Cerebellar nuclear complex (tissue), 1 donor: Measurements from ENCODE around the gene CCNB1.
A peak's percentile ranks its signal among the peaks of the same experiment; 100 is the strongest.
"Not testable (repeated sequence)": the region's sequence is repeated elsewhere in the genome, so short reads cannot be mapped to it uniquely, and the experiment has no call there.

ENCODE experiments used
- DNase-seq, 2 experiments: peaks; one replicate each; lab custom pipeline; 2025; lab: John Stamatoyannopoulos, UW

The CCNB1 gene

GRCh38 chr5:69184621-69185020 lies 17.7 kb downstream of the CCNB1 start:
- no peak for DNase-seq

DNA sequence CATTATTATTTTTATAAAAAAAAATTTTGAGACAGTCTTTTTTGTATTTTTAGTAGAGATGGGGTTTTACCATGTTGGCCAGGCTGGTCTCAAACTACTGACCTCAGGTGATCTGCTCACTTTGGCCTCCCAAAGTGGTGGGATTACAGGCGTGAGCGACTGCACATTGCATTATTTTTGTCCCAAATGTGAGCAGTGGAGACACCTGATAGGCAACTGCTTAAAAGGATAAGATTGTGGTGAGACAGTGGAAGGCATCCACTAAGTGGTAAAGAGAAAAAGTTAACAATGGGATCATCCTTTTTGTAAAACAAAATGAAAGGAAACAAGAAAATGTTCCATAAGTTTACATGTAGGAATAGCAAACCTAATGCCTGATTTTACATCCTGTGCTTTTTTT lies 20.4 kb downstream of the CCNB1 start:
- DNase-seq, result no peak

DNA sequence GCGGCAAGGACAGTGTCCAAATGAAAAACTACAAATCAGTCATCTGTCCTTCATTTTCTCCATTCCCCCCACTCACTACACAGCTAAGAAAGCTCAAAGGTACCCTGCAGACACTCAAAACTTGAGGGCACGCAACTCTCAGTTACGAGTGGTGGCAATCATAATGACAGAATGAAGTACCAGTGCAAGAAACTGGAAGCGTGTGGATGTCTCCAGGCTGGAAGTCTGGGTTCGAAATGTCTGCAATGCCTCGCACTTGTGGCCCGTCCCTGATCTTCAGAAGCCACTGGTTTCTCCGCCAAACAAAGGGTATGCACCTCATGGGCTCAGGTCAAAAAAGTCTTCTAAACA lies 21.8 kb downstream of the CCNB1 start:
- DNase-seq, result no peak

- DNase-seq, result peak; percentile 31 to 73
Observed at GRCh38 chr5:69189162-69190086, 22.5 kb downstream of the CCNB1 start, which contains the start of gene CENPH. Gene CENPH, plus strand, starts transcription at chr5:69189583. Its CDS starts 52 bp downstream, at chr5:69189635.

DNA sequence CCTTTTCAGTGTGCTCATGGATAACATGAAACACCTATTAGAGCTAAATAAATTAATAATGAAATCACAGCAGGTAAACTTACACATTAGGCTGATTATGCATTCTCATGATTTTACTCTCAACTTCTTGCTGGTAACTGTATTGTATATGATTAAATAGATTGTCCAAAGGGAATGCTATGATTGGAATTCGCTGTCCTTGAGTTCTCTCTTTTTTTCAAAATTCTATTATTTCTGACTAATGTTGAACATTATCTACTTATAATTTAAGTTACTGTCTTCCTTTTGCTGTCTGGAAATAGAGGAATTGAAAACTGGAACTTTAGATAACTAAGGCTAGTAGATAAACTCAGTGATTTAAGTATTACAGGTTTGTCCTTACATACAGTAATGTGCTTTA lies 35.5 kb downstream of the CCNB1 start:
- DNase-seq, result no peak

GRCh38 chr5:69206528-69207190 lies 39.7 kb downstream of the CCNB1 start:
- DNase-seq, result no peak

DNA sequence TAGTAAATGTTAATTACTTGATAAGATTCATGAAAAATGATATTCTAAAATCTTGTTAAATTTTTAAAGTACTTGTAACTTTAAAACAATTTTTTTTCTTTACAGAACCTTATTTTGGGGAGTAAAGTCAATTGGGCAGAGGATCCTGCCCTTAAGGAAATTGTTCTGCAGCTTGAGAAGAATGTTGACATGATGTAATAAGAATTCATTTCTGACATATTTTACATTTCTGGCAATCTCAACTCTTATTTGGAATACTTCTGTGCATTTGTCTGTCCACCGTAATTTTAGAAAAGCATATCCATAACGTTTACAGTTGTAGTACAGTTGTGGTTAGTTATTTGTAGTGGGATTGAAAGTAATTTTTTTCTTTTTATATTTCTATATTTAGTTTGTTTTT lies 42.7 kb downstream of the CCNB1 start:
- DNase-seq, result no peak

DNA sequence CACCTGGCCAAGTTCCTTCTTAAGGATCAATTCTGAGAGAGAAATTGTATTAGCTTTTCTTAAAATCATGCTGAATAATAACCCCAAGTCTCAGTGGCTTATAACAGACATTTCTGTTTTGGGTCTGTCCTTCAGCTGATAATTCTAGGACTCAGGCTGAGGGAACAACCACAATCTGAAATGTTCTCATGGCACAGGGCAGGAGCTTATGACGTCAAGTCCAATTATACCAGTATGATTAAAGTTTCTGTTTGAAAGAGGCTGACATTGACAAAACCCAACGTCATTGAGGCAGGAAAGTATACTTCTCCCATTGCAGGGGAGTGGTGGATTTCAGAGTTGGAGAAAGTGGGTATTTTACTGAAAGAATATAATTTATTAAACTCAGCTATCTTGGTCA lies 44.2 kb downstream of the CCNB1 start:
- no peak for DNase-seq

GRCh38 chr5:69212022-69212421 lies 45.1 kb downstream of the CCNB1 start:
- DNase-seq, result no peak

DNA sequence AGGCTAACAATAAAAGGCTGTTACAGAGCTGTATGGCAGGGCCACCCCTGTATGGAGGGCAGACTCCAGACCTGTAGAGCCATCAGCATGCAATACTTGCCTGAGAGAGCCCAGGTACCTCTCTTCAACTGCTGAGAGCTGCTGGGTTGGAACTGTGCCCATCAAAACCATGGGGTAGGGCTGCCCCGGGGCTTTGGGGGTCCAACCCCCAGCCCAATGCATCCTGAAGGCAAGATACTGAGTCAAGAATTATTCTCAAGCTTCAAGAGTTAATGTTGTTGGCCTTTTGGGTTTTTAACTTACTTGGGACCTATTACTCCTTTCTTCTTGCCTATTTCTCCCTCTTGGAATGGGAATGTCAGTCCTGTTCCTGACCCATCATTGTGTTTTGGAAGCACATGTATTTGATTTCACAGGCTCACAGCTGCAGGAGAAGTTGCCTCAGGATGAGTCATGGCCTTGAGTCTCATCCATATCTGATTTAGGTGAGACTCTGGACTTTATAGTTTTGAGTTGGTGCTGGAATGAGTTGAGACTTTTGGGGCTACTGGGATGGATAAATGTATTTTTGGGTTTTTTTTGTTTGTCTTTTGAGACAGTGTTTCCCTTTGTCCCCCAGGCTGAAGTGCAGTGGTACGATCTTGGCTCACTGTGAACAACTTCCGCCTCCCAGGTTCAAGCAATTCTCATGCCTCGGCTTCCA lies 46.7 kb downstream of the CCNB1 start:
- DNase-seq, result no peak

GRCh38 chr5:69217151-69217511 lies 50.2 kb downstream of the CCNB1 start:
- no peak for DNase-seq

DNA sequence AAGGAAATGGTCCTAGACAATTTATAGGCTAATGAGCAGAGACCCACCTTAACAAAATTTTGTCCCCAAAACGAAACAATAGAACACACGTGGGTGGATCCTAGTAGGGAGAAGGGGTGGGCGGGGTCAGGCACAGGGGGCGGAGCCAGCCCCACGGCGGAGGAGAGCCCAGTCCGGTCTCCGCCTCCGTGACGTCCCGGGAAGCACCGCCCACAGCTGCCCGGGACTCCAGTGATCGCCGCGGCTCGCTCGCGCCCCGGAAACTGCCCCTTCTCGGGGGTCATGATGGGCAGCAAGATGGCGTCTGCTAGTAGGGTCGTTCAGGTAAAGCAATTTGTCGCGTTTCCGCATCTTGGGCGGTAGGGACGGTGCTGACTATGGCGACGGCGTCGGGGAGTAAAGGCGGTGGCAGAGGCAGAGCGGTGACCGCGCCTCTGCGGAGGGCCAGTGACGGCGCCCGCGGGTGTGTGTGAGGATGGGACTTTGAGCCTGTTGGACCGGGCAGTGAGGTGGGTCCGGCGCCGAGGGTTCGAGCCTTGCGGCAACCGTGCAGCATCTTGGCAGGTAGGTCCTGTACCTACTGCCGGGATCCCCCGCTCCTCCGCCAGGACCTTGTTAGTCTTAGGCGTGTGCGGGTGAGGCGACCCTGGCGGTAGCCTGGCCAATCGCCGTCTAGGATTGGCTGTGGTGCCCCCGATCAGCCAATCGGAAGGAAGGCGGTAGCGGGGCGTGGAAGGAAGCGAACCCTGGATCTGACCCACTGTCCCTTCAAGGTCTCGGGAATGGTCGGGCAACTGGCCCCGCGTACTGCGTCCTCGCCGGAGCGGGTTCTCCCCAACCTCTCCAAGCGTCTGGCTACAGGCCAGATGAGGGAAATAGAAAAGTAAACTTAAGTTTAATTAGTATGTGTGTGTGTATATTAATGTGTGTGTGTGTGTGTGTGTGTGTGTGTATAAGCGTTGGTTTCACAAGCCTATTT lies 50.9 kb downstream of the CCNB1 start:
- DNase-seq, result peak; percentile 50 to 85

GRCh38 chr5:69219939-69220338 lies 53.0 kb downstream of the CCNB1 start:
- no peak for DNase-seq

DNA sequence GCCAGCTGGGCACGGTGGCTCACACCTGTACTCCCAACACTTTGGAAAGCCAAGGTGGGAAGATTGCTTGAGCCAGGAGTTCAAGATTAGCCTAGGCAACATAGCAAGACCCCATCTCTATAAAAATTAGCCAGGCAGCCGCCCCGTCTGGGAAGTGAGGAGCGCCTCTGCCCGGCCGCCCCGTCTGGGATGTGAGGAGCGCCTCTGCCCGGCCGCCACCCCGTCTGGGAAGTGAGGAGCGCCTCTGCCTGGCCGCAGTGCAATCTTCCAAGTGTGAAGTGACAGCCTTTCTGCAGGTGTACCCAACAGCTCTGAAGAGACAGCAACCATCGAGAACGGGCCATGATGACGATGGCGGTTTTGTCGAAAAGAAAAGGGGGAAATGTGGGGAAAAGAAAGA lies 53.4 kb downstream of the CCNB1 start:
- not testable (repeated sequence) for DNase-seq

GRCh38 chr5:69220833-69221232 lies 53.9 kb downstream of the CCNB1 start:
- not testable (repeated sequence) for DNase-seq

DNA sequence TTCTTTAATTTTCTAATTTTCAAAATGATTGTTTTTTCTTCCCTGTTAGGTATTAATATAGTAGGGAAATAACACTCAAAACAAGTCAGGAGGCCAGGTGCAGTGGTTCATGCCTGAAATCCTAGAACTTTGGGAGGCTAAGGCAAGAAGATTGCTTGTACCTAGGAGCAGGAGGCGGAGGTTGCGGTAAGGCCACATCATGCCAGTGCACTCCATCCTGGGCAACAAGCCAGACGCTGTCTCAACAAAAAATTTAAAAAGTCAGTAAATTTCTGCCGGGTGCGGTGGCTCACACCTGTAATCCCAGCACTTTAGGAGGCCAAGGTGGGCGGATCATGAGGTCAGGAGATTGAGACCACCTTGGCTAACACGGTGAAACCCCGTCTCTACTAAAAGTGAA lies 57.6 kb downstream of the CCNB1 start:
- DNase-seq, result no peak

DNA sequence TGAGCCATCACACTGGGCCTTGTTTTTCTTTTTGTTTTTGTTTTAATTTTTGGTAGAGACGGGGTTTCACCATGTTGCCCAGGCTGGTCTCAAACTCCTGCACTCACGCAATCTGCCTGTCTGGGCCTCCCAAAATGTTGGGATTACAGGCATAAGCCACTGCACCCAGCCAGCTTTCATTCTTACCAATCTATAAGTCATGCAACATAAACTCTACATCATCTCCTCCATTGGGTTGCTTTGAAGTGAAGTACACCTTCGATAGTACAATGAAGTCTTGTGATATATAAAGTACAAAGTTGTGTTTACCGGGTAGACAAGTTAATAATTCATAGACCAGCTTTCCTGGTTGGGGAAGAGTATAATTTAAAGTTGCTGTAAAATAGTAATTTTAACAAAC lies 58.9 kb downstream of the CCNB1 start:
- DNase-seq, result no peak
